ENCODE data around the gene TEX48. TPM values are rescaled to one million over a fixed set of nuclear protein-coding genes. Genes with fewer than 3 reads are reported as not detected.
A peak's percentile ranks its signal among the peaks of the same experiment; 100 is the strongest.

TEX48 gene
- total and polyA plus RNA-seq, 2 experiments from 2014 or later: not detected

DNA sequence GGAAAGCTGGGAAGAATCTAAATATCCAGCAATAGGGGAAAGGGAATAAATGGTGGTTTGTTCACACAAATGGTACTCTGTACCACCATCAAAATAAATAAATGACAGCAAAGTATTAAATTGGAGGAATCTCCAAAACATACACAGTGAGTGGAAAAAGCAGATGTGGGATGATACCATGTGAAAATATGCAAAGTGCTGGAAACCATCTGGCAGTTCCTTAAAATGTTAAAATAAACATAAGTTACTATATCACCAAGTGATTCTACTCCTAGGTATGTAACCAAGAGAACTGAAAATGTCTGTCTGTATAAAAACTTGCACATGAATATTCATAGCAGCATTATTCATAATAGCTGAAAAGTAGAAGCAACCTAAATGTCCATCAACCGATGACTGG, 41.9 kb upstream of the TEX48 start:
- H3K4me1 ChIP-seq (ENCODE audit: low read depth): no peaks in the 10 kb centered on the region
- H3K4me3 ChIP-seq: no peak overlapping the region
- no peaks in the 10 kb centered on the region for H3K9me3 ChIP-seq (ENCODE audit: low read depth)
- H3K36me3 ChIP-seq: no peaks in the 10 kb centered on the region
- DNase-seq (ENCODE audit: low read depth in 1 of 2, low spot score in 1 of 2): no peak
- TF ChIP-seq, protein P1, sequence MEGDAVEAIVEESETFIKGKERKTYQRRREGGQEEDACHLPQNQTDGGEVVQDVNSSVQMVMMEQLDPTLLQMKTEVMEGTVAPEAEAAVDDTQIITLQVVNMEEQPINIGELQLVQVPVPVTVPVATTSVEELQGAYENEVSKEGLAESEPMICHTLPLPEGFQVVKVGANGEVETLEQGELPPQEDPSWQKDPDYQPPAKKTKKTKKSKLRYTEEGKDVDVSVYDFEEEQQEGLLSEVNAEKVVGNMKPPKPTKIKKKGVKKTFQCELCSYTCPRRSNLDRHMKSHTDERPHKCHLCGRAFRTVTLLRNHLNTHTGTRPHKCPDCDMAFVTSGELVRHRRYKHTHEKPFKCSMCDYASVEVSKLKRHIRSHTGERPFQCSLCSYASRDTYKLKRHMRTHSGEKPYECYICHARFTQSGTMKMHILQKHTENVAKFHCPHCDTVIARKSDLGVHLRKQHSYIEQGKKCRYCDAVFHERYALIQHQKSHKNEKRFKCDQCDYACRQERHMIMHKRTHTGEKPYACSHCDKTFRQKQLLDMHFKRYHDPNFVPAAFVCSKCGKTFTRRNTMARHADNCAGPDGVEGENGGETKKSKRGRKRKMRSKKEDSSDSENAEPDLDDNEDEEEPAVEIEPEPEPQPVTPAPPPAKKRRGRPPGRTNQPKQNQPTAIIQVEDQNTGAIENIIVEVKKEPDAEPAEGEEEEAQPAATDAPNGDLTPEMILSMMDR (IDR thresholded peaks at IDR 0.05; ENCODE audit: low read depth, low read length): no peak
- H3K27me3 ChIP-seq: peaks cover 72% of the 10 kb centered on the region
- H3K27ac ChIP-seq: no peak overlapping the region

DNA sequence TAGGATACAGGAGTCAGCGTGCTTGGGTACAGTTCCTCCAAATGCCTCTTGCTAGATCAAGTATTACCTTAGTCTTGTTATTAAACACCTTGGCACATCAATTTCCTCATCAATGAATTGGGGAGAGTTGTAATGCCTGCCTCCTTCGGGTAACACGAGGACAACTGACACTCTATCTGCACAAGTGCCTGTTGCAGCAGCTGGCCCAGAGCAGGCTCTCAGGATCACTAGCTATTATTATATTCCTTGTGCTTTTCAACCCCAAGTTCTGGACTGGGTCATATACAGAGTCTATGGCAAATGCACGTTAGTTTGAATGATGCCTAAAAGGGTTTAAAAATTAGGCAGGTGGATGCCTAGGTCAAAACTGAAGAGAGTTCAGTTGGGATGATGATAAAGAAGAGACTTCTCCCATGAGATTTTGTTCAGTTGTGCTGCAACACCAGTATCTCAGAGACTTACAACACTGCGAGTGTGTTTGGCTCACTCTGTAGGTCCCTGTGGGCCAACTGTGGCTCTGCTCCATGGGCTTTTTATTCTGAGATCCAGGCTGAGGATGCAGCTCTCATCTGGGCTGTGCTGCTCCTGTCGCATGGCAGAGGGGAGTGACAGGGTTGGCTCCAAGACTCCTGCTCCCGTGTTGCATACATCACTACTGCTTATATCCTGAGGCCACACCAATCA, 41.1 kb upstream of the TEX48 start:
- no peak for DNase-seq (ENCODE audit: low read depth in 1 of 2, low spot score in 1 of 2)
- H3K27me3 ChIP-seq: peaks cover 80% of the 10 kb centered on the region
- H3K4me3 ChIP-seq: no peak overlapping the region
- no peaks in the 10 kb centered on the region for H3K9me3 ChIP-seq (ENCODE audit: low read depth)
- TF ChIP-seq, protein P1 (IDR thresholded peaks at IDR 0.05; ENCODE audit: low read depth, low read length): no peak
- H3K36me3 ChIP-seq: no peaks in the 10 kb centered on the region
- H3K4me1 ChIP-seq (ENCODE audit: low read depth): no peaks in the 10 kb centered on the region
- no peak overlapping the region for H3K27ac ChIP-seq

DNA sequence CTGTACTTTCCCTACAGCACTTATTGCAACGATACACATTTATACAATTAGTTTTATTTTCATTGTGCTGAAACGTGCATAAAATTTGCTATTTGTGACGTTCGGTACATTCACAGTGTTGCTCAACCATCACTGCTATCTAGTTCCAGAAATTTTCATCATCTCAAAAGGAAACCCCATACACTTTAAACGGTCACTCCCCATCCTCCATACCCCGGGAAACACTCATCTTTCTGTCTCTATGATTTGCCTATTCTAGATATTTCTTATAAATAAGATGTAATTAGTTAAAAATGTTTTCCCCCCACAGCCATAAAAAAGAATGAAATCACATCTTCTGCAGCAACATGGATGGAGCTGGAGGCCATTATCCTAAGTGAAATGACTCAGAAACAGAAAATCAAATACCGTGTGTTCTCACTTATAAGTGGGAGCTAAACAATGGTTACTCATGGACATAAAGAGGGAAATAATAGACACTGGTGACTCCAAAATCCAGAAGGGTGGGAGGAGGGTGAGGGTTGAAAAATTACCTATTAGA, 40.2 kb upstream of the TEX48 start:
- Histone ChIP-seq H3K36me3 (no peaks in the 10 kb centered on the region), H3K4me1 (ENCODE audit: low read depth) (no peaks in the 10 kb centered on the region), H3K4me3 (no peak overlapping the region), H3K27me3 (peaks cover 85% of the 10 kb centered on the region), H3K9me3 (ENCODE audit: low read depth) (no peaks in the 10 kb centered on the region), H3K27ac (no peak overlapping the region)
- TF ChIP-seq, protein P1 (IDR thresholded peaks at IDR 0.05; ENCODE audit: low read depth, low read length): no peak
- DNase-seq (ENCODE audit: low read depth in 1 of 2, low spot score in 1 of 2): peak in 1 of 2 donors; percentile 10

DNA sequence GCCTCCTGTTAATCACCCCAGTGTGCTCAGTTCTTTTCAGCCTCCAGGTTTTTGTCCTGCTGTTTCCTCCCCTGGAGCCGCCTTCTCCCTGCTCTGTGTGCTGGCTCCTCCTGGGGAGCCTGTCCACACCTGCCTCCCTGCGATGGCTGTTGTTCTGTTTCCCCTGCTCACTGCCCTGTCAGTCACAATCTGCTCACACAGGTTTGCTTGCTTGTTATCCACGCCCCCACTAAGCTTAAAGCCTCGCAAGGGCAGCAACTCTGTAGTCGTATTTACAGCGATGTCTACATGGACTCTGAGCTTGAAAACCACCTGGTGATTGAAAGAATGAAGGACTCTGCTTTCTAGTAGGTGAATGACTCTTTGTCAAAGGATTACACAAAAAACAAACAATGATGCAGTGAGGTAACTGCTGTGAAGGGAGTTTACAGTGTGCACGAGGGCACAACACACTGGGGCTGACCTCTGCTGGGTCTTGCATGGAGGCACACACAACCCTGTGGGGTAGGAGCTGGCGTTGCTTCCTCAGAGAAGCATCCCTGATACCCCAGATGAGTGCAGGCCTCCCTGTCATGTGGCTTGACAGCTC, 39.6 kb upstream of the TEX48 start:
- no peaks in the 10 kb centered on the region for H3K36me3 ChIP-seq
- H3K4me1 ChIP-seq (ENCODE audit: low read depth): no peaks in the 10 kb centered on the region
- no peaks in the 10 kb centered on the region for H3K9me3 ChIP-seq (ENCODE audit: low read depth)
- TF ChIP-seq, protein P1 (IDR thresholded peaks at IDR 0.05; ENCODE audit: low read depth, low read length): no peak
- DNase-seq (ENCODE audit: low read depth in 1 of 2, low spot score in 1 of 2): no peak
- H3K4me3 ChIP-seq: no peak overlapping the region
- no peak overlapping the region for H3K27ac ChIP-seq
- H3K27me3 ChIP-seq: peaks cover 85% of the 10 kb centered on the region

DNA sequence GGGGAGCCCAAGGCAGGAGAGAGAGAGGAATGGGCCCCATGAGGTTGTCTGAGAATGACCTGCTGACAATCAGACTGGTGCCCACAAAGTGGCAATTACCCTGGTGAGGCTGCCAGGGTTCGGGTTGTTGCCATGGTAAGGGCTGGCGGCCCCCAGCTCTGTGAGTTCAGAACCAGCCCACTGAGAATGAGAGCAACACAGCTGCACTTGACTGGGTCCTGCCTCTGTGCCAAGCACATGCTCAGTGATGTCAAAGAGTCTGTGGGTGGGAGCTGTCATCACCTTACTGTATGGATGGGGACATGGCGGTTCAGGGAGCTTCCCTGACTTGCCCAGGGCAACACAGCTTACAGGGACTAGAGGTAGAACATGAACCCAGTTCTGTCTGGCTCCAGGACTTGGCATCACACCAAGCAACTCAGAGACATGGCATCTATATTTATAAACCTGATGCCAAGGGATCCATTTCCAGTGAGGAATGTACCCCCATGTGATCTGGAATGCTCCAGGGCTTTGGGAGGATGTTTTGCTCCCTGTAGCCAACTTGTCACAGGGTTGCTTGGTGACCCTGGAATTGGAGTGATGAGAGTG, 38.2 kb upstream of the TEX48 start:
- Histone ChIP-seq H3K4me3 (no peak overlapping the region), H3K27ac (no peak overlapping the region), H3K9me3 (ENCODE audit: low read depth) (no peaks in the 10 kb centered on the region), H3K36me3 (no peaks in the 10 kb centered on the region), H3K27me3 (peaks cover 73% of the 10 kb centered on the region), H3K4me1 (ENCODE audit: low read depth) (no peaks in the 10 kb centered on the region)
- peak in 1 of 2 donors; percentile 5 for DNase-seq (ENCODE audit: low read depth in 1 of 2, low spot score in 1 of 2)
- TF ChIP-seq, protein P1 (IDR thresholded peaks at IDR 0.05; ENCODE audit: low read depth, low read length): no peak

Data from cardiac muscle cell (in vitro differentiated cells and primary cell).